ENCODE data around the gene PRR23C. TPM values are rescaled to one million over a fixed set of nuclear protein-coding genes. Genes with fewer than 3 reads are reported as not detected.

Gene PRR23C
- not detected in 2 replicates for total RNA-seq

DNA sequence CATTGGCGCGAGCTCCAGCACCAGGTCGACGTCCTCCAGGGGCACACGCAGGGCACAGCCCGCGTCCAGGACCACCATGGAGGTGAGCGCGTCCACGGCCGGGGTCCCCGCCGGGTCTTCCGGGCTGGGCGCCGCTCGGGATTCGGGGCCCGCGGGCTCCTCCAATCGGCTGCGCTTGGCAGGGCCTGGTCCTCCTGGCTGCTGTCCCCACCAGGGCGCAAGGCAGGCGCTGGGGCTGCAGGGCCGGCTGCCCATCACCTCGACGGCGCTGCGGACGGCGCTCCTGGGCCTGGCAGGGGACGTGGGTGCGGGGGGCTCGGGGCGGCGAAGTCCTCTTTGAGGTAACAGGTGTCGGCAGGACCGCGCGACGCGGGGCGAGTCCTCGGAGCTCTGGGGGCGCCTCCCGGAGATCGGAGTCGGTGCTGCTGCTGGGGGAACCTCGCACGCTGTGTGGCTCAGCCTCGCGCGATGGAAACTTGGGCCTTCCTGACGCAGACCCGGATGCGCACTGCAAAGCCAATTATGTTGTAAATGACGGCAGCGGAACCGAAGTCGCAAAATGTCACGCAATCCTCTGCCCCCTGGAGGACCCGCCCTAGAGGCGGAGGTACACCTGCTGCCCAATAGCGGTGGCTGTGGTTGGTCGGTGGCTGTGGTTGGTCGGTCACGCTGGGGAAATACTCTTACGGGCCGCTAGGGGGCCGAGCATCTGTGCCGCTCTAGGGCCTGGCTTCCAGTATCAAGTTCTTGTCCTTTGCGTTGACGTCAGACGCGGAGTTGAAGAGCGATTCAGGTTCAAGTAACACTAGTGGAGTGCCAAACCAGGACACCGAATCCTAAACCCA, at the start of gene PRR23C:
PRR23C (minus strand) TSS at position 527 of the 845 bp plus-strand sequence; CDS start at position 255, 272 bp downstream.

DNA sequence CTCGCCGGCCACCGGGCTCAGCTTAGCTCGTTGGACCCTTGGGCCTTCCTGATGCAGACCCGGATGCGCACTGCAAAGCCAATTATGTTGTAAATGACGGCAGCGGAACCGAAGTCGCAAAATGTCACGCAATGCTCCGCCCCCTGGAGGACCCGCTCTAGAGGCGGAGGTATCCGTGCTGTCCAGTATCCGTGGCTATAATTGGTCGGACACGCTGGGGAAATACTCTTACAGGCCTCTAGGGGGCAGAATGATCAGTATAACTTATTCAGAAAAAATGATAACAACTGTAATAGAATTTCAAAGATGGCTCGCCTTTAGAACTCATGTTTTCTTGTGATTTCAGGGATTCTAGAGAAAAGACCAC, 23.8 kb downstream of the PRR23C start, which contains the start of gene PRR23B:
PRR23B (minus strand) TSS at position 59 of the 367 bp plus-strand sequence. CDS start 265 bp downstream, outside the sequence.

DNA sequence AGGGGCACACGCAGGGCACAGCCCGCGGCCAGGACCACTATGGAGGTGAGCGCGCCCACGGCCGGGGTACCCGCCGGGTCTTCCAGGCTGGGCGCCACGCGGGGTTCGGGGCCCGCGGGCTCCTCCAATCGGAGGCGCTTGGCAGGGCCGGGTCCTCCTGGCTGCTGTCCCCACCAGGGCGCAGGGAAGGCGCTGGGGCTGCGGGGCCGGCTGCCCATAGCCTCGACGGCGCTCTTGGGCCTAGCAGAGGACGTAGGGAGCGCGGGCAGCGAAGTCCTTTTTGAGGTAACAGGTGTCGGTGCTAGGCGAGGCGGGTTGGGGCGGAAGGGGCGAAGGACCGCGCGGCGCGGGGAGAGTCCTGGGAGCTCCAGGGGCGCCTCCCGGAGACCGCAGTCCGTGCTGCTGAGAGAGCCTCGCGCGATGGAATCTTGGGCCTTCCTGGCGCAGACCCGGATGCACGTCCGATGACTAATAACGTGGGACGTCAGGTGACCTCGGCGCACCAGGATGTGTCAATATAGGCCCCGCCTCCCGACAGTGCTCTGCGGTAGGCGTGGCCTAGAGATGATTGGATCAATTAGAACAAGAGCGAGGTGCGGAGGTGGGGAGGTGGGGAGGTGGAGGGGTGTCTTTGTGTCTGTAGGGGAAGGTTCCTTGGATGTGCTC, 38.5 kb downstream of the PRR23C start, which contains the start of gene PRR23A:
PRR23A (minus strand) TSS at position 218 of the 666 bp plus-strand sequence; CDS start at position 218, 0 bp downstream.

Other genes starting within 250 kb of the PRR23C start
- 6.7 and 6.8 TPM in 2 replicates for gene PIK3CB, start 210.0 kb downstream of the PRR23C start, total RNA-seq
- gene FOXL2, start 97.8 kb downstream of the PRR23C start, total RNA-seq: not detected in 2 replicates
- gene FOXL2NB, start 97.7 kb downstream of the PRR23C start, total RNA-seq: not detected in 2 replicates
- gene PRR23A, start 38.6 kb downstream of the PRR23C start, total RNA-seq: not detected in 2 replicates
- not detected in 2 replicates for gene PRR23B, start 24.0 kb downstream of the PRR23C start, total RNA-seq